ENCODE measurements around the gene DENND1A.

DENND1A gene

DNA sequence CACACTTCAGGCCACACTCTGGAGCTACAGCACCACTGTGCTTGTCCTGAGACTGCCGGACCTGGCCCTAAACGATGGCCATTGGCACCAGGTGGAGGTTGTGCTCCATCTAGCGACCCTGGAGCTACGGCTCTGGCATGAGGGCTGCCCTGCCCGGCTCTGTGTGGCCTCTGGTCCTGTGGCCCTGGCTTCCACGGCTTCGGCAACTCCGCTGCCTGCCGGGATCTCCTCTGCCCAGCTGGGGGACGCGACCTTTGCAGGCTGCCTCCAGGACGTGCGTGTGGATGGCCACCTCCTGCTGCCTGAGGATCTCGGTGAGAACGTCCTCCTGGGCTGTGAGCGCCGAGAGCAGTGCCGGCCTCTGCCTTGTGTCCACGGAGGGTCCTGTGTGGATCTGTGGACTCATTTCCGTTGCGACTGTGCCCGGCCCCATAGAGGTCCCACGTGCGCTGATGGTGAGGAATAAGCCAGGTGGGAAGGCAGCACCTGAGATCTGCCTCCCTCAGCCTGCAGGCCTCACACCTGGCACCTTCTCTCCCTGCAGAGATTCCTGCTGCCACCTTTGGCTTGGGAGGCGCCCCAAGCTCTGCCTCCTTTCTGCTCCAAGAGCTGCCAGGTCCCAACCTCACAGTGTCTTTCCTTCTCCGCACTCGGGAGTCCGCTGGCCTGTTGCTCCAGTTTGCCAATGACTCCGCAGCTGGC lies 559.2 kb downstream of the DENND1A start:
- no peak for DNase-seq (ENCODE audit: low read depth in 2 of 2)

DNA sequence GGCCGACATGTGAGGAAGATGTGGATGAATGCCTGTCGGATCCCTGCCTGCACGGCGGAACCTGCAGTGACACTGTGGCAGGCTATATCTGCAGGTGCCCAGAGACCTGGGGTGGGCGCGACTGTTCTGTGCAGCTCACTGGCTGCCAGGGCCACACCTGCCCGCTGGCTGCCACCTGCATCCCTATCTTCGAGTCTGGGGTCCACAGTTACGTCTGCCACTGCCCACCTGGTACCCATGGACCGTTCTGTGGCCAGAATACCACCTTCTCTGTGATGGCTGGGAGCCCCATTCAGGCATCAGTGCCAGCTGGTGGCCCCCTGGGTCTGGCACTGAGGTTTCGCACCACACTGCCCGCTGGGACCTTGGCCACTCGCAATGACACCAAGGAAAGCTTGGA lies 559.8 kb downstream of the DENND1A start:
- no peak for DNase-seq (ENCODE audit: low read depth in 2 of 2)

- DNase-seq (ENCODE audit: low read depth in 2 of 2) = no peak
Measured at GRCh38 chr9:123369296-123369695, 560.6 kb downstream of the DENND1A start.

DNA sequence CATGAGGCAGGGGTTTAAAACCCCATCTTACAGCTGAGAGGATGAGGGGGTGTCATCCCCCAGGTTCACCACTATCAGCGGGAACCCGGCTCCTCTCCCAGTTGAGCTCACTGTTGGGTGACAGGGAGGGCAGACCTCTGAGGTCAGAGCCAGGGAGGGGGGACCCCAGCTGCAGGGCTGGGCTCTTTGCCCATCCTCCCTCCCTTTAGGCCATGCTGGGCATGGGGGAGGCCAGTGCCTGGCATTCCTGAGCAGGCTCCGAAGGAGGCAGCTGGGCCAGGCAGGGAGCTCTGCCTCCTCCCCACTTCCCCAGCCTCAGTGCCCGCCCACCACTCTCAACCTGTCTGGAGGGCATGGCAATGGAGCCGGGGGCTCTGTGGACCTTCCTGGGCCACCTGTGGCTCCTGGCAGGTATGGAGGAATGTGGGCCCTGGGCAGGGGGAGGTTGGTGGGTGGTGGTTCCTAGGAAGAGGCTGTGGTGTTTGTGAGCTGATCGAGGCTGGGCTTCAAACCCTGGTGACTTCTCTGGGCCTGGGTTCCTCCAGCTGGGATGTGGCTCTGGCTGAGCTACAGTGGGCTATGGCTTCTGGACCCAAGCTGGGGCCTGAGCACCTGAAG lies 561.3 kb downstream of the DENND1A start:
- no peak for DNase-seq (ENCODE audit: low read depth in 2 of 2)

DNA sequence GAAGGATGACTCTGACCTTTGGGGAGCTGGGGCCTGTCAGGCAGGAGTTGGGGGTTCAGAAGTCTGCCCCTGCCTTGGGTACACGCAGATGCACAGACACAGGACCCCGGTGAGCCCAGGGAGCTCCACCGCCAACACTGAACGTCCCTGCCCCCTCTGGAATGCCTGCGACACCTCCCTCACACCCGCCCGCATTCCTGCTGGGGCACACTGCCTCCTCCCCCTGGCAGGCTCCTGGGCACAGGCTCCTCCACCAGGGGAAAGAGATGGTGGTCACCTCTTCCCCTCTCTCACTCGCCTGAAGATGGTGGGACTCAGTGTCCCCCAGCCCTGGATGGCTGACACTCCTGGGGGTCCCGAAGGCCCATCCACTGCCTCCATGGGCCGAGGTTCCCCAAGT lies 561.9 kb downstream of the DENND1A start:
- no peak for DNase-seq (ENCODE audit: low read depth in 2 of 2)

DNA sequence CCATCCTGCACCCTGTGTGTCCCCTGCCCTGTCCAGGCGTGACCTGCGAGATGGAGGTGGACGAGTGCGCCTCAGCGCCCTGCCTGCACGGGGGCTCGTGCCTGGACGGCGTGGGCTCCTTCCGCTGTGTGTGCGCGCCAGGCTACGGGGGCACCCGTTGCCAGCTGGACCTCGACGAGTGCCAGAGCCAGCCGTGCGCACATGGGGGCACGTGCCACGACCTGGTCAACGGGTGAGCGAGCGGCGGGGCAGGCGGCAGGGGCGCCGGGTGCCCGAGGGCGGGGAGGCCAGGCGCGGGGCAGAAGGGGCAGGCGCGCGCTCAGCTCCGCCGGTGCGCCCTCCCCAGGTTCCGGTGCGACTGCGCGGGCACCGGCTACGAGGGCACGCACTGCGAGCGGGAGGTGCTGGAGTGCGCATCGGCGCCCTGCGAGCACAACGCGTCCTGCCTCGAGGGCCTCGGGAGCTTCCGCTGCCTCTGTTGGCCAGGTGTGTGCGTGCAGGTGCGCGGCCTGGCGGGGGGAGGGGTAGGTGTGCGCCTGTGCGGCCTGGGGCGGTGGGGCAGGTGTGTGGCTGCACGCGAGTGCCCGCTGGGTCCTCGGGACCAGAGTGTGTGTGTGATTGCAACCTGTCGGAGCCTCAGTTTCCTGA lies 563.9 kb downstream of the DENND1A start:
- no peak for DNase-seq (ENCODE audit: low read depth in 2 of 2)

DNA sequence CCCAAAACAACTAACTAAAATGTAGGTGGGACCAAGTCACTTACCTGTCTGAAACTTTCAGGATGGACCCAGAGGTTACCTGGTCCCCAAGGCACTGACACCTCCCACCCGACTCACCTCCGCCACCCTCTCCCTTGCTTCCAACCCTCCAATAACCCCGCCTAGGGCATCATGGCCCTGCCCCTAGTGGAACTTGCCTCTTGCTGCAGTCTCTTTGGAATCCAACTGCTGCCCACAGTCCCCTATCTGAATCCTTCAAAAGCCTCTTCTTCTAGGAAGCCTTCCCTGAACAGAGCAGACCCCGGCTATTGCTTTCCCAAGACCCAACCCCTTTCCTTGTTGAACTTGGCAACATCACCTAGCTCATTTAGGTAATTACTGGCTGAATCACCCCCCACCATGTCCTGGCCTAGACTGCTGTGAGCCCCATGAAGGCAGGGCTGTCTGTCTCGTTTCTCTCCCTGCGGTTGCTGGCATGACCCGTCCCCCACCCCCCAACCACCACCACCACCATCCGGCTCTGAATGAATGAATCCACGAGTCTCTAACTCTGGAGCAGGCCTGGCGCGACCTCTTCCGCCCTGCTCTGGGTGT lies 564.5 kb downstream of the DENND1A start:
- DNase-seq (ENCODE audit: low read depth in 2 of 2) = no peak

GRCh38 chr9:123364241-123364824 lies 565.6 kb downstream of the DENND1A start:
- DNase-seq (ENCODE audit: low read depth in 2 of 2) = peak in 1 of 2 experiments; percentile 5

GRCh38 chr9:123362856-123363255 lies 567.1 kb downstream of the DENND1A start:
- no peak for DNase-seq (ENCODE audit: low read depth in 2 of 2)

DNA sequence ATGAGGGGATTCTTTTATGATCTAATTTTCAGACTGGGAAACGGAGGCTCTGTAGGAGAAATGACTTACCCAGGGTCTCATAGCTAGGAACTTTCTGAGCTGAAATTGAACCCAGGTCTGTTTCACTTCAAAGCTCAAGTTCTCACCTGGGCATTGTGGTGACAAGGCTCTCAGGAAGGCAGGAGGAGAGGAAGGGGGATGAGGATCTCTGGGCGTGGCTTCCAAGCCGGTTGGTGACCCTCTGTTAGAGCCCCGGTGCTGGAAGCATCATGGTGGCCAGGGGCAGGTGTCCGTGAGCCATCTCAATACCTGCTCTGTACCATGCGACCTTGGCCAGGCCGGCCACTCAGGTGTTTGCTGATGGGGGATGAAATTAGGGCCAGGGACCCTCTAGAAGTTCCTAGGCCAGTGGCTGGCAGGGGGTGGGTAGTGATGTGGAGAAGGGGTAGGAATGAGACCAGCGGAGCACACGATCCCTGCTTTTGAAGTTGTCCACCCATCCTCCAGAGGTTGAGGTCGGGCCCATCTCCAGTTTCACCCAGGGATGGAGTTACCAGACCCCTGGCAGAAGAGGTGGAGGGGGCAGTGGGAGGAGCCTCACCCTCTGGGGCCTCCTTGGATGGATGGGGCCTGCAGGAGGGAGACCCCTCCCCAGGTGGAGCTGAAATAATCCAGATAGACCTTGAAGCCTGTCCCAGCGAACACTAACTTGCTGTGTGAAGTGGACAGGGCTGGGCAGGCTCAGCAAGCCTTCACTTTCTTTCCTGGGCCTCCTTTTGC lies 568.0 kb downstream of the DENND1A start:
- DNase-seq (ENCODE audit: low read depth in 2 of 2) = no peak

- DNase-seq (ENCODE audit: low read depth in 2 of 2) = no peak
Measured at GRCh38 chr9:123361086-123361730, 568.7 kb downstream of the DENND1A start.

- DNase-seq (ENCODE audit: low read depth in 2 of 2) = no peak
Measured at GRCh38 chr9:123360161-123361085, 569.5 kb downstream of the DENND1A start.

GRCh38 chr9:123359546-123359945 lies 570.4 kb downstream of the DENND1A start:
- no peak for DNase-seq (ENCODE audit: low read depth in 2 of 2)

- no peak for DNase-seq (ENCODE audit: low read depth in 2 of 2)
Measured at GRCh38 chr9:123359106-123359505, 570.8 kb downstream of the DENND1A start.

- DNase-seq (ENCODE audit: low read depth in 2 of 2) = no peak
Measured at GRCh38 chr9:123358181-123358905, 571.6 kb downstream of the DENND1A start.

DNA sequence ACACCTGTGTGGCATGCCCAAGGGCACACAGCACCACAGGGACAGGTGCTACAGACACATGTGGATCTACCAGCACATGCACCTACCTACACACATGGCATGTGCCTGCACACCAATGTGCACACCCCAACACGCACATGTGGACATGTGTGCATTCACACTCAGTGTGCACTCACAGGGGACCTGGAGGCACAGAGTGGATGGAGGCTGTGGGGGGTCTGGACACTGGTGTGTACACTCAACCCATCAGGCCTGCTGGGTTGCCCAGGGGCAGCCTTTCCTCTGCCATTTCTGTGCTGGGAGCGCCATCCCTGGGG lies 572.2 kb downstream of the DENND1A start:
- DNase-seq (ENCODE audit: low read depth in 2 of 2) = no peak

DNA sequence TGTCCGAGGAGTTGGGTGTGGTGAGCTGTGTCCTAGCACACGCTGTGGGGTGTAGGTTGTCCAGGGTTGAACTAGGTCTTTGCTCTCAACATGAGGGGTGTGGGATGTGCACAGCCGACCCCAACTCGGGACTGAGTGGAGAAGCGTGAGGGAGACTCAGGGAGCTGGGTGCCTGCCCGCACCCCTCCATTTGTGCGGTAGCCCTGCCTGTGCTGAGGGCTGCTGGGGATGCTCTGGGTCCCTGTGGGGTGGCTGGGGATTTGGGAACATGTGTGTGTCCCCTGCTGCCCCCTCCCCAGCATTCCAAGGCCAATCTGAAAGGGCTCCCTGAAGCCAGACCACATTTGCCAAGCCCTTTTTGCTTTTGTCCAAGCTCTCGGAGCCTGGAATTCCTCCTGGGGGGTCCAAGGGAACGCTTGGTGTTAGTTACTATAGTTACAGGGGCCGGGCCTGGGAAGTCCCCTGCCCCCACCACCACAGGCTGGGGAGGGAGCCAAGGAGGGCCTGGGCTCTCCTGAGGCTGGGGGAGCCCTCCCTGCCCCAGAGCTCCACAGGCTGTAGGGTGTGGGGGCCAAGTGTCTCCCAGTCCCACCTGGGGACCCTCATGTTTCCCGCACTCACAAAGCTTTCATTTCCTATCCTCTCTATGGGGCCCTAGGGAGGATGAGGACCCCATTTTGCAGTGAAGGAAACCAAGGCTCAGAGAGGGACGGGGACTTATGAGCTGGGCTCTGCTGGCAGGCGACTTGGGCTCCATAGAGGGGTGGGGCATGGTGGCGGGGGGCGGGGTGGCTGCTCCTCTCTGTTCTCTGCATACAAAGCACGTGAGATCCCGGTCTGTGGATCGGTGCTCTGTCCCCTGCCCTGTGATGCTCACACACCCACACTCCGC lies 572.8 kb downstream of the DENND1A start:
- no peak for DNase-seq (ENCODE audit: low read depth in 2 of 2)

DNA sequence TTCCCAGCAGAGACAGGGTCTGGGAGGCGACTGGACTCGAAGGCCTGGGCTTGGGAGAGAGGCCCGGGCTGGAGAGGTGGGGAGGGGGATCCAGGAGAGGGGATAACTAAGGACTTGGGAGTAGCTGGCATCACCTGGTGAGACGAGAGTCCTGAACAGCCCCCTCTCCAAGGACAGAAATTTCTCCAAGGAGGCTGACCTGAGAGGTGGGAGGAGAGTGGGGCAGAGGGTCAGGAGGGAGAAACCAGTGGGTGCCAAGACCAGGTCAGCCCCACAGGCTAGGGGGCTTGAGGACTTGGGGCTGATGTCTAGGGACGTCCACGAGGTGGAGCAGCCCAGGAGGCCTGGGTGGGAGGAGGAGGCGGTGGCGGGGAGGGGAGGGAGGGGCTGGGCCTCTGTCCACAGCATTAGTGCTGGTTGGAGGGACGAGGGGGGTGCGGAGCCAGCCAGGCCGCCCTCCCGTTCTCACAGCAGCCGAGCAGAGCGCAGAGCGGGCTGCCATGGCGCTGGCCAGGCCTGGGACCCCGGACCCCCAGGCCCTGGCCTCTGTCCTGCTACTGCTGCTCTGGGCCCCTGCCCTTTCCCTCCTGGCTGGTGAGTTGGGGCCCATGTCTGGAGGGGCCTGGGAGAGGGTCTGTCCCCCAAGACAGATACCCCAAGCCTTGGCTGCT lies 574.0 kb downstream of the DENND1A start, which contains the start of gene CRB2:
TSS of gene CRB2 (plus strand) at position 437 of the 671 bp plus-strand sequence. CDS start at position 501, 64 bp downstream.
- DNase-seq (ENCODE audit: low read depth in 2 of 2) = no peak

Measured in fibroblast of skin of left biceps (primary cell).